Posterior vena cava (tissue), 2 donors: Measurements from ENCODE around the gene PSG1. TPM values are rescaled to one million over a fixed set of nuclear protein-coding genes. Genes with fewer than 3 reads are reported as not detected.
A peak's percentile ranks its signal among the peaks of the same experiment; 100 is the strongest.
"Not testable (repeated sequence)": the region's sequence is repeated elsewhere in the genome, so short reads cannot be mapped to it uniquely, and the experiment has no call there.

Experiments
- DNase-seq: peaks from one replicate; pipeline ENCODE4 v3.0.0-alpha.2; 2020; ENCODE audit warnings: low spot score
- intact Hi-C, 2 donors: fragments of 100-400 bp; cut with DNase I; formaldehyde crosslinking; loops; one replicate each; pipeline versions ENCODE4 v1.14.1 to v1.14.2; 2022 to 2023
- total RNA-seq, 2 donors: library from RNA; stranded (reverse); fragmentation: NEBNext Ultra II Directional; extraction: Animal tissue kit (Norgen Biotek cat#: 25700); gene quantifications; one replicate each; pipeline ENCODE4 v1.2.1, GENCODE V29; 2021
- donor health status: DM: yes; HTN: yes; CAD: no.
- donor health status: DM: yes; HTN: yes; CAD: no.

PSG1 gene
- total RNA-seq, 2 donors from 2014 or later = not detected

- intact Hi-C loops, DNase-seq: not testable (repeated sequence)
Observed at GRCh38 chr19:42887876-42888445, 8.4 kb upstream of the PSG1 start.

DNA sequence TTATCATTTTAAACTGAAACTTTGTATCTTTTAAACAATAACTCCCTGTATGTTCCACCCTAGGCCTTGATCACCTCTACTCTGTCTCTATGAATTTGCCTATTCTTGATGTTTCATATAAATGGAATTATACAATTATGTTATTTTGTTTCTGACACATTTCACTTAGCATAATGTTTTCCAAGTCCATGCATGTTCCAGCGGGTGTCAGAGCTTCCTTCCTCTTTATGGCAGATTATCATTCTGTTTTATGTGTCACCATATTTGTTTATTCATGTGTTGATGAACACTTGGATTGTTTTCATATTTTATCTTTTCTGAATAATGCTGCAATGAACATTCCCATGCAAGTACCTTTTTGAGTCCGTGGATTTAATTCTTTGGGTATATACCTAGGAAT lies 3.2 kb upstream of the PSG1 start:
- intact Hi-C loops, DNase-seq: not testable (repeated sequence)

DNA sequence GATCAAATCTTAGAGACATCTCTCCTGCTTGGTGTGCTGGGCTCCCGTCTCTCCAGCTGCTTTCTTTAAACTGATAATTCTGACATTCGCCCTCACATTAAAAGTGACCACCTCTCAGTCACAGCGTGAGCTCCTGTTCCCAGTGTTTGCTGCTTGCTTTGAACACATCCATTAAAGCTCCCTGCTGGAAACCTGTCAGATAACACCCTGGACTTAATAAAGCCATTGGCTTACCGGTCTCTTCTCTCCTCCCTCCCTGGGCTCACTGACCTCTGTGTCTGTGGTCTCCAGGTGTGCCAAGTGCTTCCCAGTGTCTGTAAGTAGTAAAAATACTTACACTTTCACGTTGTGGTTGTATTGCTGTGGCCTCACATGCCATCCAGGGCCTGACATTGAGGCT lies 2.5 kb upstream of the PSG1 start:
- DNase-seq, intact Hi-C loops: not testable (repeated sequence)

DNA sequence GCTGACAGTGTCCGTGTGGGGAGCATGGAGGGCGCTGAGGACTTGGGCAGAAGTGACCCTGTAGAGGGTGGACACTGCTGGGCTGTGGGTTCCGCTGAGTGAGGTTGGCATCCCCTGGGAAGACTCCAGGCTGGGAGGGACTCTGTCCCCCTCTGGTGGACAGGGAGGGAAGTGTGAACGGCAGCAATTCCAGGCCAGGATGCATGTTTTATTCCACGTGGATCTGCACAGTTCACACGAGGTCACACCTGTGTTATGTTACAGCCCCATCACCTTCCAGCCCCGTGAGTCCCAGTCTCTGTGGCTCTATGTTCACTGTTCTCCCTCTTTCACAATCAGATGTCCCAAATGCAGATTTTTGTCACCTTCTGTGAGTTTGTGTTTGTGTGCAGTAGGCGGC lies 1.8 kb upstream of the PSG1 start:
- intact Hi-C loops, DNase-seq: not testable (repeated sequence)

- DNase-seq, intact Hi-C loops: not testable (repeated sequence)
Observed at GRCh38 chr19:42880621-42881020, 1.1 kb upstream of the PSG1 start.

DNA sequence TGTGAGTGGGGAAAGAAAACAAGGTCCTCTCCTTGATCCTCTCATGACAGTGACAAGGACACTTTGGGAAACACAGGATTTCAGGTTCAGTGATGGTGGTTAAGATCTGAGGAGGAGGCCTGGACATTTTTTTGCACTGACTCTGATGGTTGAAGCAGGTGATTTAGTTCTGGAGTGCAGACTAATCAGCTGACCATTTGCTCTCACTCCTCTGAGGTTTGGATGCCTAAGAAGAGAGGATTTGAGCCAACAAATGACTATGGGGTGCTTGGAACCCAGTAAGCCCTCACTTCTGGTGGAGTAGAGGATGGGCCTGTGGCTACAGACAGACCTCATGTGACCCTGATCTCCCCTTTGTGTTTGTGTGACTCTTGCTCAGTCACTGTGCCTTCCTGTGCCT lies 2.9 kb downstream of the PSG1 start:
- DNase-seq, intact Hi-C loops: not testable (repeated sequence)

GRCh38 chr19:42875881-42876280 lies 3.6 kb downstream of the PSG1 start:
- DNase-seq, intact Hi-C loops: not testable (repeated sequence)

GRCh38 chr19:42874901-42875813 lies 4.4 kb downstream of the PSG1 start:
- DNase-seq, intact Hi-C loops: not testable (repeated sequence)

DNA sequence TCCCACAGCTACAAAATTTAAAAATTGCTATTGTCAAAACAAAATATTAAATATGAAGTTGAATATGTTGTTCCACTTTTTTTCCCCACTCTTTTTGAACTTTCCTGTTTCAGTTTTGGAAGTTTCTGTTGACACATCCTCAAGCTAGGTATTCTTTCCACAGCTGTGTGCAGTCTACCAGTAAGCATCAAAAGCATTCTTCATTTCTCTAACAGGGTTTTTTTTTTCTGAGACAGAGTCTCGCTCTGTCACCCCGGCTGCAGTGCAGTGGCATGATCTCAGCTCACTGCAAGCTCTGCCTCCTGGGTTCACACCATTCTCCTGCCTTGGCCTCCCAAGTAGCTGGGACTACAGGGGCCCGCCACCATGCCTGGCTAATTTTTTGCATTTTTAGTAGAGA lies 5.4 kb downstream of the PSG1 start:
- intact Hi-C loops, DNase-seq: not testable (repeated sequence)

GRCh38 chr19:42872608-42873007 lies 6.9 kb downstream of the PSG1 start:
- intact Hi-C loops = no loop called here
- no peak for DNase-seq

GRCh38 chr19:42857544-42857867 lies 22.0 kb downstream of the PSG1 start:
- DNase-seq = no peak

GRCh38 chr19:42856866-42857543 lies 22.5 kb downstream of the PSG1 start:
- intact Hi-C loops, DNase-seq: not testable (repeated sequence)

More at GRCh38 chr19:42857544-42857867, 22.0 kb downstream of the PSG1 start:
- intact Hi-C loops = no loop called here

DNA sequence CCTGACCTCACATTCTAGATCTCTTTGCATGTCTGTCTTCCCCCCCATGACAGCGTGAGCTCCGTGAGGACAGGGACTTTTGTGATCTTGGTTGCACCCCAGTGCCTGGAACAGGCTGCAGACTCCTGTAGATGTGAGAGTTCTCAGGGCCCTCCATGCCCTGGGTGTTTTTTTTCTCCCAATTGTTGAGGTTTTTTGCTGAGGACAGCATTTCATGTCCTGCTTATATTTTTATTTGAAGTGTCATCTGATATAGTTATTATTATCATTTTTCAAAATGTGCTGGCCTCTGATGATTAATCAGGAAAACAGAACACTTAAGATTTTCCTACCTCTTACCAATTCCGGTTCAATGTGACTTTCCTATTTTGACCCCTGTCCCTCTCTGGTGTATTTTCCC lies 24.8 kb downstream of the PSG1 start:
- intact Hi-C loops, DNase-seq: not testable (repeated sequence)

DNA sequence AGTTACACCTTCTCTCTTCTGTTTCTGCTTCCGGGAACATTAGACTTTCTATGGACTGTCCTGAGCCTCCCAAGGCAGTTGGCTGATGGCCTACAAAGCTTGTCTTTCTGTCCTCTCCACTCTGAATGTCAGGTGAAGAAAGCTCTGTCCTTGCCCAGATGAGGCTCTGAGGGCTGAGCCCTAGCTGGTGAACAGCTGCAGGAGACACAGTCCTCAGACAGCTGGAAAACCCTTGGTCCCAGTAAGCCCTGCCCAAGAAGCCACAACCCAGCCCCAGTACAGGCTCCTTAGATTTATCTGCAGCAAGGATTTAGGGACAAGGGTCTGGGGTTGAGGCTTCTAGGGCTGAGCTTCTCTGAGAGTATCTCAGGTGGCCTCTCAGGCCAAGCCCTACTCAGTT lies 26.3 kb downstream of the PSG1 start:
- intact Hi-C loops = not testable (repeated sequence)

GRCh38 chr19:42852821-42853220 lies 26.7 kb downstream of the PSG1 start:
- intact Hi-C loops, DNase-seq: not testable (repeated sequence)

More for the DNA sequence above, 26.3 kb downstream of the PSG1 start:
- DNase-seq = not testable (repeated sequence)

DNA sequence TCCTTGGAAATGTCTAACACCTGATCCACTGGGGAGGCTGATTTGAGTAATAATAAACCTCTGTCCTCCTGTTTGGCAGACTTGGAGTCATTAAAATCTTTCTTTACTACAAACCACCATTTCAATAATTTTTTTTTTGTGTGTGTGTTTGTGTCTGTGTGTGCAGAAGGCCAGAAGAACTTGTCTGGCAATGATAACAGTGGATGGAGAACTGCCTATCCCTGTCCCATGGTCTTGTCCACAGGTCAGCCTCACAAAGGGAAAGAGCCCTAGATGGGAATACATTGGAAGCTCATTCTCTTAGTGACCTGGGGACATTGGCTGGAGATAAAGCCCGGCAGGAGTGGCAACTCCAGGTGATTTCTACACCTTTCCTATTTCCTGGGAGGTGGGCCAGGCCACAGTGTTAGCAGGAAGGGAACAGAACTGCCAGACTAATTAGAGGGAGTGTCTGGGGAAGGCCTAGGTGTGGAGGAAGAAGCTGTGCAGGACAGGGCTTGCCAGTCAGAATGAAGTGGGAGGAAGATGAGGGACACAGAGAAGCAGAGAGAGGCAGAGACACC lies 27.7 kb downstream of the PSG1 start:
- intact Hi-C loops, DNase-seq: not testable (repeated sequence)

GRCh38 chr19:42850981-42851717 lies 28.4 kb downstream of the PSG1 start:
- intact Hi-C loops = no loop called here
- DNase-seq = peak; percentile 87

DNA sequence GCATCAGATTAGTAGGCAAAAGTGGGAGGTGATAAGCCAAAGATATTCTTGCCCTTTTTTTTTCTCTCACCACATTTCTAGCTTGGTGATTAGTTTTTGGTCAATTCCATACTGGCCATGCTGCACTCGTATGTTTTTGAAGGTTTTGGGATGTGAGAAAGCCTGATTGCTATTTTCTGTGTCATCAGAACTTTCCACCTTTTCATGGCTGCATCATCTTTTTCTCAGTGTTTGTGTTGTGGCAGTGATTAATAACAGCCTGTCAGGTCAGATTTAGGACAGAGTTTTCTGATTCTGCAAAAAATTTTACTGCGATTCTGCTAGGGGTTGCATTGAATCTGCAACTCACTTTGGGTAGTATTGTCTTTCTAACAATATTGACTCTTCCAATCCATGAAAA lies 32.9 kb downstream of the PSG1 start:
- intact Hi-C loops = no loop called here

GRCh38 chr19:42843631-42844030 lies 35.9 kb downstream of the PSG1 start:
- intact Hi-C loops, DNase-seq: not testable (repeated sequence)

More for the DNA sequence above, 32.9 kb downstream of the PSG1 start:
- no peak for DNase-seq
